ENCODE results near the gene MTRR.
"Not testable (repeated sequence)": the region's sequence is repeated elsewhere in the genome, so short reads cannot be mapped to it uniquely, and the experiment has no call there.

Gene MTRR

GRCh38 chr5:7897014-7897600, 28.2 kb downstream of the MTRR start:
- DNase-seq (ENCODE audit: low read depth) = no peak

GRCh38 chr5:7902201-7902600, 33.3 kb downstream of the MTRR start:
- DNase-seq (ENCODE audit: low read depth) = no peak

- no peak for DNase-seq (ENCODE audit: low read depth)
Observed at GRCh38 chr5:7902666-7903625, 34.0 kb downstream of the MTRR start.

GRCh38 chr5:7904170-7904569, 35.2 kb downstream of the MTRR start:
- DNase-seq (ENCODE audit: low read depth) = no peak

- DNase-seq (ENCODE audit: low read depth) = no peak
Observed at GRCh38 chr5:7907612-7908011, 38.7 kb downstream of the MTRR start.

GRCh38 chr5:7908317-7908716, 39.4 kb downstream of the MTRR start:
- no peak for DNase-seq (ENCODE audit: low read depth)

- no peak for DNase-seq (ENCODE audit: low read depth)
Observed at GRCh38 chr5:7910738-7911428, 41.9 kb downstream of the MTRR start.

GRCh38 chr5:7911429-7911771, 42.5 kb downstream of the MTRR start:
- not testable (repeated sequence) for DNase-seq (ENCODE audit: low read depth)

- DNase-seq (ENCODE audit: low read depth) = no peak
Observed at GRCh38 chr5:7916171-7916804, 47.3 kb downstream of the MTRR start.

- DNase-seq (ENCODE audit: low read depth) = no peak
Observed at GRCh38 chr5:7917130-7918123, 48.5 kb downstream of the MTRR start.

- DNase-seq (ENCODE audit: low read depth) = no peak
Observed at GRCh38 chr5:7925961-7926695, 57.2 kb downstream of the MTRR start.

- DNase-seq (ENCODE audit: low read depth) = no peak
Observed at GRCh38 chr5:7926720-7927119, 57.8 kb downstream of the MTRR start.

GRCh38 chr5:7927466-7928375, 58.8 kb downstream of the MTRR start:
- DNase-seq (ENCODE audit: low read depth) = no peak

GRCh38 chr5:7930011-7930410, 61.1 kb downstream of the MTRR start:
- DNase-seq (ENCODE audit: low read depth) = no peak

GRCh38 chr5:7941692-7942091, 72.7 kb downstream of the MTRR start:
- DNase-seq (ENCODE audit: low read depth) = no peak

- DNase-seq (ENCODE audit: low read depth) = no peak
Observed at GRCh38 chr5:7947301-7947700, 78.4 kb downstream of the MTRR start.

All from activated T-helper 1 cell treated with Interleukin-2 at 50 U/mL for 16 hours (primary cell).